Ishikawa (cell line): ENCODE measurements around the gene PGF.

Source experiments
- CEBPB ChIP-seq: IDR thresholded peaks from 2 replicates; pipeline ENCODE4 v1.6.1; 2012
- CREB1 ChIP-seq: IDR thresholded peaks from 2 replicates; pipeline ENCODE4 v1.6.1; 2012; ENCODE audit warnings: low read depth
- EGR1 ChIP-seq: IDR thresholded peaks from 2 replicates; pipeline ENCODE4 v1.6.1; 2012
- EP300 ChIP-seq: IDR thresholded peaks from 2 replicates; pipeline ENCODE4 v1.6.1; 2012; ENCODE audit warnings: borderline replicate concordance
- FOXM1 ChIP-seq: IDR thresholded peaks from 2 replicates; pipeline ENCODE4 v1.6.1; 2012; ENCODE audit warnings: low read depth, borderline replicate concordance
- MAX ChIP-seq: IDR thresholded peaks from 2 replicates; pipeline ENCODE4 v1.6.1; 2012
- NFIC ChIP-seq: IDR thresholded peaks from 2 replicates; pipeline ENCODE4 v1.6.1; 2012
- RAD21 ChIP-seq: IDR thresholded peaks from 2 replicates; pipeline ENCODE4 v1.6.1; 2012; ENCODE audit warnings: low read depth
- TAF1 ChIP-seq: IDR thresholded peaks from 2 replicates; pipeline ENCODE4 v1.6.1; 2012; ENCODE audit warnings: low read depth, mild to moderate bottlenecking
- TCF12 ChIP-seq: IDR thresholded peaks from 2 replicates; pipeline ENCODE4 v1.6.1; 2012; ENCODE audit warnings: low read depth
- TEAD4 ChIP-seq: IDR thresholded peaks from 2 replicates; pipeline ENCODE4 v1.6.1; 2012
- USF1 ChIP-seq: IDR thresholded peaks from 2 replicates; pipeline ENCODE4 v1.6.1; 2012
- YY1 ChIP-seq: IDR thresholded peaks from 2 replicates; pipeline ENCODE4 v1.6.1; 2012; ENCODE audit warnings: low read depth
- ZBTB7A ChIP-seq: IDR thresholded peaks from 2 replicates; pipeline ENCODE4 v1.6.1; 2012; ENCODE audit warnings: low read depth
- TF ChIP-seq, protein P1 (sequence below): IDR thresholded peaks from 2 replicates; pipeline ENCODE4 v1.6.1; 2012; ENCODE audit warnings: low read depth, mild to moderate bottlenecking

PGF gene

DNA sequence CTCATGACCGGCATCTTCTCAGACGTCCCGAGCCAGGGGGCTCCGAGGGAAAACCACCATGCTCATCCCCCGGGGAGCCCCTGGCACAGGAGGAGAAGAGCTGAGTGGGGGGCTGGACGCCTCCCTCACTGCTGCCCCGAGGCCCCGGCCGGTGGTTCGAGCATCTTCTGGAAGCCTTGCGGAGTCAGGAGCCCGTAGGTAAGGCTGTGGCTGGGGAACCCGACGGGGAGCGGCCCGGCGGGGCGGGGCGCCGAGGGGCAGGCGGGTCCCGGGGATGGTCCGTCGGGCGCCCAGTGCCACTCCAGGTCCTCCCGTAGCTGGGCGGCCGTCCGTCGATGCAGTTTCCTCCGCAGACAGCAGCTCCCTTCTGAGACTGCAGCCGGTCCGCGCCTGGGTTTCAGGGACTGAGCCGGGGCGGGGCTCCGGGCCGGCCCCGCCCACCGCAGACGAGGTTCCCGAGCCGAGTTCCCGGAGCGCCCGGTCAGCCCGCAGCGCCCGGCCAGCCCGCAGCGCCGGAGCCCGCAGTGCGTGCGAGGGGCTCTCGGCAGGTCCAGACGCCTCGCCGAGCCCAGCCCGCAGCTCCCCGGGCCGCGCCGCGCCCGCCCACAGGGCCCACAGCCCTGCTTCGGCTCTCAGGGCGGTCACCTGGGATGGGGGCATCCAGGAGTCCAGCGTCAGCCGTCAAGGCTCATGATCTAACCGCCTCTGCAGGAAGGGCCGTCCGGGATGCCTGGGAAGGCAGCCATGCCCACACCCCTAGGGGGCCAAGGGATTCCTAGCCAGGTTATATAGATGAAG is at the start of gene PGF:
Gene PGF, minus strand, starts transcription at position 369 of the 798 bp plus-strand sequence. Its CDS starts 355 bp downstream, at position 14.
- TF ChIP-seq TAF1 = peak; percentile 55; the same call in 1 of the 2 replicates
- no peak for TF ChIP-seq FOXM1
- TF ChIP-seq MAX = peak; percentile 18; the same call in 1 of the 2 replicates

- no peak for TF ChIP-seq EGR1
- TF ChIP-seq TAF1 = no peak
- TF ChIP-seq TCF12 = no peak
- TF ChIP-seq FOXM1 = no peak
- no peak for TF ChIP-seq CREB1
- no peak for TF ChIP-seq YY1
- TF ChIP-seq RAD21 = no peak
- TF ChIP-seq ZBTB7A = no peak
- TF ChIP-seq, protein P1, sequence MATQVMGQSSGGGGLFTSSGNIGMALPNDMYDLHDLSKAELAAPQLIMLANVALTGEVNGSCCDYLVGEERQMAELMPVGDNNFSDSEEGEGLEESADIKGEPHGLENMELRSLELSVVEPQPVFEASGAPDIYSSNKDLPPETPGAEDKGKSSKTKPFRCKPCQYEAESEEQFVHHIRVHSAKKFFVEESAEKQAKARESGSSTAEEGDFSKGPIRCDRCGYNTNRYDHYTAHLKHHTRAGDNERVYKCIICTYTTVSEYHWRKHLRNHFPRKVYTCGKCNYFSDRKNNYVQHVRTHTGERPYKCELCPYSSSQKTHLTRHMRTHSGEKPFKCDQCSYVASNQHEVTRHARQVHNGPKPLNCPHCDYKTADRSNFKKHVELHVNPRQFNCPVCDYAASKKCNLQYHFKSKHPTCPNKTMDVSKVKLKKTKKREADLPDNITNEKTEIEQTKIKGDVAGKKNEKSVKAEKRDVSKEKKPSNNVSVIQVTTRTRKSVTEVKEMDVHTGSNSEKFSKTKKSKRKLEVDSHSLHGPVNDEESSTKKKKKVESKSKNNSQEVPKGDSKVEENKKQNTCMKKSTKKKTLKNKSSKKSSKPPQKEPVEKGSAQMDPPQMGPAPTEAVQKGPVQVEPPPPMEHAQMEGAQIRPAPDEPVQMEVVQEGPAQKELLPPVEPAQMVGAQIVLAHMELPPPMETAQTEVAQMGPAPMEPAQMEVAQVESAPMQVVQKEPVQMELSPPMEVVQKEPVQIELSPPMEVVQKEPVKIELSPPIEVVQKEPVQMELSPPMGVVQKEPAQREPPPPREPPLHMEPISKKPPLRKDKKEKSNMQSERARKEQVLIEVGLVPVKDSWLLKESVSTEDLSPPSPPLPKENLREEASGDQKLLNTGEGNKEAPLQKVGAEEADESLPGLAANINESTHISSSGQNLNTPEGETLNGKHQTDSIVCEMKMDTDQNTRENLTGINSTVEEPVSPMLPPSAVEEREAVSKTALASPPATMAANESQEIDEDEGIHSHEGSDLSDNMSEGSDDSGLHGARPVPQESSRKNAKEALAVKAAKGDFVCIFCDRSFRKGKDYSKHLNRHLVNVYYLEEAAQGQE = no peak
- TF ChIP-seq TEAD4 = no peak
- no peak for TF ChIP-seq EP300
- no peak for TF ChIP-seq MAX
- no peak for TF ChIP-seq USF1
- TF ChIP-seq NFIC = no peak
- TF ChIP-seq CEBPB = no peak
Observed at GRCh38 chr14:75003250-75004027, 48.0 kb upstream of the PGF start.

GRCh38 chr14:75002392-75003249 is 47.2 kb upstream of the PGF start, which contains the start of gene EIF2B2:
Gene EIF2B2, plus strand, starts transcription at chr14:75002921. Its CDS starts 70 bp downstream, at chr14:75002991.
- TF ChIP-seq EP300 (no peak), CEBPB (no peak), YY1 (no peak), RAD21 (no peak; the same call in 1 of the 2 replicates), ZBTB7A (no peak), MAX (peak; percentile 81), TCF12 (no peak), EGR1 (peak; percentile 64), CREB1 (no peak), FOXM1 (peak; percentile 25; the same call in 1 of the 2 replicates), NFIC (no peak; the same call in 1 of the 2 replicates), USF1 (peak; percentile 65), TEAD4 (peak; percentile 45), TAF1 (peak; percentile 79)
- TF ChIP-seq, protein P1 = no peak

GRCh38 chr14:75001899-75002298 is 46.5 kb upstream of the PGF start:
- TF ChIP-seq, protein P1 = no peak
- TF ChIP-seq EP300 = no peak
- no peak for TF ChIP-seq EGR1
- TF ChIP-seq YY1 = no peak
- TF ChIP-seq ZBTB7A = no peak
- TF ChIP-seq MAX = no peak
- TF ChIP-seq FOXM1 = no peak
- no peak for TF ChIP-seq RAD21
- no peak for TF ChIP-seq USF1
- no peak for TF ChIP-seq TEAD4
- no peak for TF ChIP-seq CEBPB
- no peak for TF ChIP-seq TCF12
- no peak for TF ChIP-seq CREB1
- no peak for TF ChIP-seq NFIC
- no peak for TF ChIP-seq TAF1
